Endothelial cell of umbilical vein (primary cell): ENCODE results near the gene CADPS. TPM values are rescaled to one million over a fixed set of nuclear protein-coding genes. Genes with fewer than 3 reads are reported as not detected.
A peak's percentile ranks its signal among the peaks of the same experiment; 100 is the strongest.

Experiments
- BruUV-seq: library from RNA; stranded (reverse); fragments of 400-500 nt; replicated peaks from 2 replicates; lab custom pipeline; 2021; lab: Mats Ljungman, UMichigan
- CTCF ChIA-PET: fragments of 300-600, 350-600 bp; sonication (Branson Sonifier 250); formaldehyde crosslinking; loops from one replicate; lab custom pipeline; 2021; ENCODE audit warnings: antibody characterized with exemption, inconsistent platforms; lab: Charles Lee
- POLR2A ChIA-PET: fragments of 300-600, 350-600 bp; sonication (Branson Sonifier 250); formaldehyde crosslinking; loops from one replicate; lab custom pipeline; 2021; ENCODE audit warnings: antibody characterized with exemption, inconsistent platforms; lab: Charles Lee
- DNase-seq: peaks from one replicate; pipeline ENCODE4 v3.0.0-alpha.2; 2011; ENCODE audit warnings: low read depth, low spot score
- FAIRE-seq: peaks from 2 replicates; lab custom pipeline; 2011; peaks lifted over from hg19 to GRCh38; lab: Jason Lieb, UNC
- H2AFZ ChIP-seq: 2 replicates; pipeline ENCODE4 v1.6.0; 2012; ENCODE audit warnings: low read depth, low read length, control low read depth, inconsistent platforms
- H3K27ac ChIP-seq: 2 replicates; pipeline ENCODE4 v1.5.1; 2011; ENCODE audit warnings: low read depth, mild to moderate bottlenecking, control low read depth, low read length, moderate library complexity; ENCODE audit not compliant: insufficient read depth
- H3K27me3 ChIP-seq, 2 experiments: 2 replicates each; pipeline versions ENCODE4 v1.6.0 to v1.6.1; 2011; ENCODE audit warnings: low read length in 2 of 2, mixed read lengths in 1 of 2; ENCODE audit not compliant: control insufficient read depth in 2 of 2, insufficient read depth in 2 of 2
- H3K36me3 ChIP-seq, 2 experiments: 2 replicates in 1 of 2; 3 replicates in 1 of 2; pipeline ENCODE4 v1.5.1; 2011; ENCODE audit warnings: low read length in 2 of 2, mild to moderate bottlenecking in 1 of 2, moderate library complexity in 1 of 2; ENCODE audit not compliant: control insufficient read depth in 2 of 2, insufficient read depth in 2 of 2; ENCODE audit errors: extremely low read depth in 1 of 2
- H3K4me1 ChIP-seq: 3 replicates; pipeline ENCODE4 v1.5.1; 2011; ENCODE audit warnings: mild to moderate bottlenecking, low read length; ENCODE audit not compliant: control insufficient read depth, insufficient read depth; ENCODE audit errors: extremely low read depth
- H3K4me2 ChIP-seq: 2 replicates; pipeline ENCODE4 v1.6.1; 2011; ENCODE audit warnings: low read length, control low read depth, mixed read lengths; ENCODE audit not compliant: insufficient read depth
- H3K4me3 ChIP-seq, 3 experiments: fragments of 200-600 bp in 1 of 3; sonication (generic), shearing (Covaris generic) in 1 of 3; replicated peaks in 1 of 3; 2 replicates each; pipeline ENCODE4 v1.5.1; 2011 to 2016; ENCODE audit warnings: control low read depth in 3 of 3, low read length in 3 of 3, mild to moderate bottlenecking in 2 of 3, inconsistent platforms in 1 of 3, low read depth in 1 of 3, moderate library complexity in 1 of 3; ENCODE audit not compliant: insufficient read depth in 1 of 3
- H3K79me2 ChIP-seq: 2 replicates; pipeline ENCODE4 v1.6.0; 2012; ENCODE audit warnings: low read length, inconsistent platforms; ENCODE audit not compliant: control insufficient read depth, insufficient read depth
- H3K9ac ChIP-seq: replicated peaks from 2 replicates; pipeline ENCODE3; 2011; ENCODE audit warnings: low read length, control low read depth; ENCODE audit not compliant: insufficient read depth; ENCODE audit errors: extremely low read depth
- H3K9me1 ChIP-seq: replicated peaks from 3 replicates; pipeline ENCODE4 v1.6.0; 2011; ENCODE audit warnings: mild to moderate bottlenecking, low read length; ENCODE audit not compliant: control insufficient read depth, insufficient read depth; ENCODE audit errors: extremely low read depth
- H3K9me3 ChIP-seq: replicated peaks from 2 replicates; pipeline ENCODE4 v1.5.1; 2012; ENCODE audit warnings: low read length, inconsistent platforms; ENCODE audit not compliant: control insufficient read depth, insufficient read depth
- H4K20me1 ChIP-seq: replicated peaks from 2 replicates; pipeline ENCODE3; 2011; ENCODE audit warnings: mild to moderate bottlenecking, low read length; ENCODE audit not compliant: control insufficient read depth, insufficient read depth; ENCODE audit errors: extremely low read depth
- EZH2 ChIP-seq: IDR thresholded peaks from 2 replicates; pipeline ENCODE4 v1.6.1; 2012; ENCODE audit warnings: borderline replicate concordance, low read depth, mild to moderate bottlenecking, moderate library complexity, low read length, inconsistent platforms; ENCODE audit not compliant: severe bottlenecking
- JUN ChIP-seq: IDR thresholded peaks from 2 replicates; pipeline ENCODE4 v1.6.1; 2011; ENCODE audit warnings: borderline replicate concordance, low read depth; ENCODE audit not compliant: insufficient read length, insufficient read depth
- POLR2A ChIP-seq: IDR thresholded peaks from 2 replicates; pipeline ENCODE4 v1.6.1; 2012; ENCODE audit warnings: low read depth, mild to moderate bottlenecking, control low read depth, low read length
- dilution Hi-C: fragments of 300-500 bp; cut with MboI; formaldehyde crosslinking; loops from one replicate; pipeline ENCODE4 v1.15.0; 2019; ENCODE audit warnings: low sequenced_read_pairs; ENCODE audit not compliant: extremely low pct_ligation_motif_present
- intact Hi-C: fragments of 100-400 bp; cut with micrococcal nuclease; formaldehyde crosslinking; loops from one replicate; pipeline ENCODE4 v1.10.0; 2022
- polyA plus RNA-seq, 4 experiments: library from polyadenylated mRNA; depleted of rRNA in 3 of 4; stranded (reverse) in 3 of 4; unstranded in 1 of 4; fragments of >200 nt; gene quantifications; 2 replicates each; pipeline versions ENCODE4 v1.2.1 to v1.2.3, GENCODE V29; 2011 to 2012; ENCODE audit warnings: missing spikeins in 1 of 4
- total RNA-seq: library from RNA; stranded (reverse); gene quantifications from 2 replicates; pipeline ENCODE4 v1.2.3, GENCODE V29; 2021

The CADPS gene
- total and polyA plus RNA-seq, 2 donors (not counting 3 experiments of a cell fraction or from before 2014, with no cell fraction given): not detected

DNA sequence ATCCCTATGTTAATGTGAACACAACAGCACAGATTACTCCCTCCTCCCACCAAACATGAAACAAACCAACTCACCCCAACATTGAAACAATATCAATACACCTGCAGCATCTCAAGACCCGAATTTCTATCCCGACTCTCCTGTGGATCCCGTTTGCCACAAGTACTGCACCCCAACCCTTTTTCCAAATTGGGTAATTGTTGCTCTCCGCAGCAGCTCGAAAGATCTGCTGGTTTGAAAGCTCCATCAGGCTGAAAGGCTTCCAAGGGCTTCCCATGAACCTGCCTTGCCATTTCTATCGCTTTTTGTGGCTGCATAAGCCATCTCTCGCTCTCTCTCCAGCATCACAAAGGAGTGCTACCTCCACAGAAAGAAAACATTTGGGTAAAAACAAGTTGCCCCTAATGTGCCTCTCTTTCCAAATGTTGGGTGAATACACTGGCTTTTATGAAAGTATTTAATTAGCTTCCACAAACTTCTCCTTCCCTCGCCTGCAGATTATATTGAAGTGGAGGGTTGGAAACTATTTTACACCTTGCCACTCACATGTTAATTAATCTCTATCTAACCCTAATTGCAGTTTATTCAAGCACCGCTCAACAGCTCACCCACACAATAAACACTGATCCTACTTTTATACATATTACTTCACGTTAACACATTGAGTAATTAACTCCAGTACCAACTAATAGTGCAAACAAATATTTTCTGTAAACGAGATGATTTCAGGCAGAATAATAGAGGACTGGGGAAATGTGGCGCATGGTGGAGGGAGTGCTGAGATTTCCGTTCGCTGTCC, 499.4 kb downstream of the CADPS start:
- dilution Hi-C loops: no loop called here
- Histone ChIP-seq H3K9me1 (no peaks in the 10 kb centered on the region), H3K4me3 (no peak overlapping the region), H3K4me1 (no peaks in the 10 kb centered on the region), H3K4me2 (no peak overlapping the region), H3K9ac (no peak overlapping the region), H3K36me3 (no peaks in the 10 kb centered on the region), H3K9me3 (no peaks in the 10 kb centered on the region), H3K27ac (no peak overlapping the region), H3K79me2 (no peaks in the 10 kb centered on the region), H4K20me1 (no peaks in the 10 kb centered on the region), H3K27me3 (peaks cover 88 to 98% of the 10 kb centered on the region in 2 experiments), H2AFZ (no peak overlapping the region)
- POLR2A ChIA-PET: no interaction called here
- CTCF ChIA-PET: no interaction called here
- no TSS peak for BruUV-seq
- peak; percentile 4 for FAIRE-seq
- intact Hi-C loops: no loop called here
- no peak for TF ChIP-seq EZH2
- no peak for TF ChIP-seq POLR2A
- DNase-seq: no peak

DNA sequence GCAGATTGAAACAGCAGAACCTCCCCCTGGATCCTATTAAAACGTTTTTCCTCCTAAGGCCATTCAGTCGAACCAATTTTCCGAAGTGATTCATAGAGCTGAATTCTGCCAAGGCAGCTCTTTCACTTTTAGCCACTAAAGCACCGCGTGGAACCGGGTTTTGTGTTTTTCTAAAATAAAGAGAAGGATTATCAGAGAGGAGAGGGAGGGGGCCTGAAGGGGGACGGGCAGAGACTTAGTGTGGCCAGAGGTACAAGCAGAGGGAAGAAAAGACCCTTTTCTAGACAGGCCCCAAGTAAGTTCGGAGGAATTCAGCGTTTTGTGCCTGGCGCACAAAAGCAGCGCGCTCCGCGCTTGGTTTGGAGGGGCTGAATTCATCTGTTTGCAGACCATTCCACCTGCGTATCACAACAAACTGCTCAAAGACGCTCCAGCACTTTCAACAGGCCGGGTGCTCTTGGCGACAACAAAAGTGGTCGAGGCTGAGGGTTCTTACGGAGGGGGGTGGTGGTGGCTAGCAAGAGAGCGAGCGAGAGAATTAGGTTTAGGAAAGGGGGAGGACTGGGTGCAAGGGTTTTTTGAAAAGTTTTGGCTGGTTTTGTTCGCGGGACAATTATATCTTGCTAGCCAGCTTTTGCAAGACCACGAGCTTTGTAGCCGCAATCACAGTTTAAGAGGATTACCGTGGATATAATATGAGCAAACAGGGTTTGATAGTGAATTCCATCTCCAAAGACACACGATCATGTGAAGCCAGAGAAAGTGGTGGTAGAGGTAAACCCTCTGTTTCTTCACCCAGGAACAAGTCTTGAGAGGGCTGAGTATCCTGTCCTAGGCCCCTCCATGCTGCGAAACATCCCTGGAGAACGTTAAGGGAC, 500.6 kb downstream of the CADPS start:
- no peaks in the 10 kb centered on the region for H3K4me1 ChIP-seq
- no peaks in the 10 kb centered on the region for H3K36me3 ChIP-seq
- no TSS peak for BruUV-seq
- H3K79me2 ChIP-seq: no peaks in the 10 kb centered on the region
- no peaks in the 10 kb centered on the region for H3K9me3 ChIP-seq
- peaks cover 90 to 98% of the 10 kb centered on the region in 2 experiments for H3K27me3 ChIP-seq
- TF ChIP-seq JUN (no peak), POLR2A (no peak), EZH2 (peak; percentile 37)
- H3K9ac ChIP-seq: no peak overlapping the region
- H3K4me3 ChIP-seq: peak overlapping the region in 2 of 3 experiments; percentile 10 to 32
- no peaks in the 10 kb centered on the region for H3K9me1 ChIP-seq
- H4K20me1 ChIP-seq: no peaks in the 10 kb centered on the region
- dilution Hi-C loops (no loop called here), intact Hi-C loops (no loop called here)
- ChIA-PET CTCF (interaction anchor here (1.0 kb wide), 1 partner anchor 11 kb away, joined by 3 read pairs; no protein-coding TSS in a partner anchor), POLR2A (no interaction called here)
- FAIRE-seq (no peak), DNase-seq (no peak)
- no peak overlapping the region for H3K27ac ChIP-seq
- no peak overlapping the region for H2AFZ ChIP-seq
- peak overlapping the region; percentile 55 for H3K4me2 ChIP-seq
